ENCODE measurements around the gene CACNA2D3.

GRCh38 chr3:54866251-54866650 lies 743.9 kb downstream of the CACNA2D3 start:
- no peak for TF ChIP-seq EZH2 (IDR thresholded peaks at IDR 0.05)
- TF ChIP-seq POLR2AphosphoS5 (IDR thresholded peaks at IDR 0.05; ENCODE audit: borderline replicate concordance, low read depth, low read length), result no peak
